Regular cardiac myocyte (primary cell): ENCODE data around the gene UNC119B. TPM values are rescaled to one million over a fixed set of nuclear protein-coding genes. Genes with fewer than 3 reads are reported as not detected.

Experiments used
- total RNA-seq: library from RNA; depleted of rRNA; stranded (reverse); fragments of >200 nt; gene quantifications from 2 replicates; pipeline ENCODE4 v1.2.3, GENCODE V29; 2014

UNC119B gene
- total RNA-seq = 22.8 and 27.0 TPM in 2 replicates

DNA sequence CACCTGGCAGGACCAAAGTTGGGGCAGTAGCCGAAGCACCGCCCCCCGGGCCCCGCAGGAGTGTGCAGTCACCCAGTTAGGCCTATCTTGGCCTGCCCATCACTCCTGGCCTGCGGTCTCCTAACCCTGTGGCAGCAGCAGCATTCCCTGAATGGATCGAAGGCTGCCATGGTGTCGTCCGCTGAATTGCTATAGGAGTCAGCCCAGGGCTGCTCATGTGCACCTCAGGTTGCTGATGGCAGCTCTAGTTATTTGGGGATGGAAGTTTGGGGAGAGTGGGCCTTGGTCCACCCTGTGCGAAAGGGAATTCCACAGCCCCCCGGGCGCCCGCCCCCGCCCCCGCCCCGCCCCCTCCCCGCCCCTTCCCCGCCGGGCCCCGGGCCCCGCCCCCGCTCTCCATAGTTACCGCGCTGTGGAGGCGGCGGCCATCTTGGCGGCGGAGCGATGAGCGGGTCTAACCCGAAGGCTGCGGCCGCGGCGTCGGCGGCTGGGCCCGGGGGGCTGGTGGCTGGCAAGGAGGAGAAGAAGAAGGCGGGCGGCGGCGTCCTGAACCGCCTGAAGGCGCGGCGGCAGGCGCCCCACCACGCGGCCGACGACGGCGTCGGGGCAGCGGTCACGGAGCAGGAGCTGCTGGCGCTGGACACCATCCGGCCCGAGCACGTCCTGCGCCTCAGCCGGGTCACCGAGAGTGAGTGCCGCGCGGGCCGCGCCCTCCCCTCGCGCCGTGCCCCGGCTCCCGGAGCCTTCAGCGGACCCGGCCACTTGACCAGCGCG, at the start of gene UNC119B:
UNC119B (plus strand) TSS at position 428 of the 774 bp plus-strand sequence; CDS start at position 445, 17 bp downstream.

DNA sequence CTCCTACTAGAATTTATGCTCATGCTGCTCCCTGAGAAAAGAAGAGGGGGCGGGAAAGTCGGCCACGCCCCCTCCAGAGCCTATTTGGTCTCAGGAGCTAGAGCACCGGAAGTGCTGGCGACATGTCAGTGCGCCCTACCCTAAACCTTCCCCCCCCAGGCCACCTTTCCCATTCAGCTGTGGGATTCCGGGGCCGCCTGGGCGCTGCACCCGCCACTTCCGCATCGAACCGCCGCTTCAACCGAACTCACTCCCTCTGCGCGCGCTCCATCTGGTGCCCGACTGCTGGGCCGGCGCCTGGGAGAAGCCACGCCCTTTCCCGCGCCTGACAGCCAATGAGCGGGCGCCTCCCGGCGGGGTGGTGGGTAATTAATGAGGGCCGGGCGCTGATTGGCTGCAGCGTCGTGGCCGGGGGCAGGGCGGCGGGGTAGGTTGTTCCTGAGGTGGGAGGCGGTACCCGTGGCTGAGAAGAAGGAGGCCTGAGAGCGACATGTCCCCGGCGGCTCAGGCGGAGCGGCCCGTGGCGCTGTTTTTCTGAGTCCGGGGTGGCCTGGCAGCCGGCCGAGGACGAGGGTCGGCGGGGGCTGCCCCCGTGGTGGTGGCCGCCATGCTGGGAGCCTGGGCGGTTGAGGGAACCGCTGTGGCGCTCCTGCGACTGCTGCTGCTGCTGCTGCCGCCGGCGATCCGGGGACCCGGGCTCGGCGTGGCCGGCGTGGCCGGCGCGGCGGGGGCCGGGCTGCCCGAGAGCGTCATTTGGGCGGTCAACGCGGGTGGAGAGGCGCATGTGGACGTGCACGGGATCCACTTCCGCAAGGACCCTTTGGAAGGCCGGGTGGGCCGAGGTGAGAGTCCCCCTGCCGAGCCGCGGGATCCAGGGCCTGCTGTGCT, 23.3 kb upstream of the UNC119B start, which contains the start of gene MLEC:
MLEC (plus strand) TSS at position 460 of the 888 bp plus-strand sequence; CDS start at position 608, 148 bp downstream.

DNA sequence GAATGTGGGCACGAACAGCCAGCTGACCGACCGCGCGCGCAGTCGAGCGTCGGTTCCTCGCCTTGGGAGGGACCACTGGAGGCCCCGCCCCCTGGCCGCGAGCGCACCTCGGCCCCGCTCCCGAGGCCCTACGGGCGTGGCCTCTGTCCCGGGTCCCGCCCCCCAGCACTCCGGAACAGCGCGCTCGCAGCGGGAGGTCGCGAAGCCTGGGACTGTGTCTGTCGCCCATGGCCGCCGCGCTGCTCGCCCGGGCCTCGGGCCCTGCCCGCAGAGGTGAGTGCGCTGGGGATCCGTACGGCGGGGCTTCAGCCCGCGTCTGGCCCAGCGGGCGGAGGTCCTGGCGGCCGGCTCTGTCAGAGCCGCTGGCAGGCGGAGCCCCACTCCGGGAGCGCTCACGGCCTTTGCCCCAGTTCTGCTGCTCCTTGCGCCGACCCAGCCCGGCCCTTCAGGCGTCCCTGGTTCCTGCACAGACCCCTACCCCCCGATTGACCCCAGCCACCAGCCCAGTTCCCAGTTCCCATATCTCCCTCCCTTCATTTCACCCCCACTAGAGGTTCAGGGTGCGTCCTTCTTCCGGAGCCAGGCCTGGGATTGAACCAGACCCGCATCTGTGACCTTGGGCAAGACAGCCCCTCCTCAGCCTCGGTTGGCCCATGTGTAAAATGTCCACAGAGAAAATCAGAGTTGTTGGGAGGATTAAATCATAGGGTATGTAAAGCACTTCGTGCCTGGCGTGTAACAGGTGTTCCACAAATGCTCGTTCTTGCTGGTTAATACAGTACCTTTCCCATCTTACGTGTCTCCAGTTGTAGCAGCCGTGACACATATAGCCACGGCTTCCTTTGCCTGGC, 15.6 kb downstream of the UNC119B start, which contains the start of gene ACADS:
ACADS (plus strand) TSS at position 168 of the 851 bp plus-strand sequence; CDS start at position 228, 60 bp downstream.

Other genes starting within 250 kb of the UNC119B start
- gene SRSF9, start 240.7 kb upstream of the UNC119B start, total RNA-seq = 167 and 251 TPM in 2 replicates
- gene DYNLL1, start 214.3 kb upstream of the UNC119B start, total RNA-seq = 169 and 450 TPM in 2 replicates
- gene COQ5, start 181.3 kb upstream of the UNC119B start, total RNA-seq = 30.9 and 36.4 TPM in 2 replicates
- 95.3 and 136 TPM in 2 replicates for gene RNF10, start 176.1 kb upstream of the UNC119B start, total RNA-seq
- 32.1 and 99.1 TPM in 2 replicates for gene POP5, start 129.1 kb upstream of the UNC119B start, total RNA-seq
- gene CABP1, start 69.8 kb upstream of the UNC119B start, total RNA-seq = 10.7 and 16.1 TPM in 2 replicates
- gene MLEC, start 23.3 kb upstream of the UNC119B start, total RNA-seq = 165 and 193 TPM in 2 replicates
- gene ACADS, start 15.4 kb downstream of the UNC119B start, total RNA-seq = 5.2 and 7.6 TPM in 2 replicates
- gene SPPL3, start 193.9 kb downstream of the UNC119B start, total RNA-seq = 2.9 and 5.6 TPM in 2 replicates